Measurements from ENCODE around the gene WNT6. TPM values are rescaled to one million over a fixed set of nuclear protein-coding genes. Genes with fewer than 3 reads are reported as not detected.
A peak's percentile ranks its signal among the peaks of the same experiment; 100 is the strongest.

Gene WNT6
- total RNA-seq, 2 donors from 2014 or later: 0.25 to 0.37 TPM

DNA sequence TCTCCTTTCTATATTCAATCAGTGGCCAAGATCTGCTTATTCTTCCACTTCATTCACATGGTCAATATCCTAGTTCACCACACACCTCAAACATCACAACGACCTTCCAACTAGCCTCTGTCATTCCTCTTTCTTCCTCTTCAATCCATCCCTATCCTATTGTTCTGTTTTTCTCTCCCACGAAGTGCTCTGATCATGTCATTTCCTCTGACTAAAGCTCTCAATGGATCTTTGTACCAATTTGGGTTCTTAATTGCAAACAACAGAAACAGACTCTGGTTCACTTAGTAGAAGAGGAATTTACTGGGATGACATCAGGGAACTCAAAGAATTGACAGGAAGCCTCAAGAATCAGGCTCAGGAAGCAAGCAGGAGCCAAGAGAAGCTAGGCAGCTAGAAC, 44.6 kb downstream of the WNT6 start:
- Histone ChIP-seq H3K4me3 (no peak overlapping the region), H3K27ac (no peak overlapping the region), H3K9ac (ENCODE audit: low read depth in 2 of 2, low read length in 2 of 2) (no peak overlapping the region), H3K27me3 (peaks cover 3% of the 10 kb centered on the region), H3K4me1 (no peaks in the 10 kb centered on the region), H3K36me3 (no peaks in the 10 kb centered on the region), H3K9me3 (no peaks in the 10 kb centered on the region)
- no peak for TF ChIP-seq CTCF (IDR thresholded peaks at IDR 0.05)
- intact Hi-C loops (cut with DNase I): no loop called here
- DNase-seq: no peak

DNA sequence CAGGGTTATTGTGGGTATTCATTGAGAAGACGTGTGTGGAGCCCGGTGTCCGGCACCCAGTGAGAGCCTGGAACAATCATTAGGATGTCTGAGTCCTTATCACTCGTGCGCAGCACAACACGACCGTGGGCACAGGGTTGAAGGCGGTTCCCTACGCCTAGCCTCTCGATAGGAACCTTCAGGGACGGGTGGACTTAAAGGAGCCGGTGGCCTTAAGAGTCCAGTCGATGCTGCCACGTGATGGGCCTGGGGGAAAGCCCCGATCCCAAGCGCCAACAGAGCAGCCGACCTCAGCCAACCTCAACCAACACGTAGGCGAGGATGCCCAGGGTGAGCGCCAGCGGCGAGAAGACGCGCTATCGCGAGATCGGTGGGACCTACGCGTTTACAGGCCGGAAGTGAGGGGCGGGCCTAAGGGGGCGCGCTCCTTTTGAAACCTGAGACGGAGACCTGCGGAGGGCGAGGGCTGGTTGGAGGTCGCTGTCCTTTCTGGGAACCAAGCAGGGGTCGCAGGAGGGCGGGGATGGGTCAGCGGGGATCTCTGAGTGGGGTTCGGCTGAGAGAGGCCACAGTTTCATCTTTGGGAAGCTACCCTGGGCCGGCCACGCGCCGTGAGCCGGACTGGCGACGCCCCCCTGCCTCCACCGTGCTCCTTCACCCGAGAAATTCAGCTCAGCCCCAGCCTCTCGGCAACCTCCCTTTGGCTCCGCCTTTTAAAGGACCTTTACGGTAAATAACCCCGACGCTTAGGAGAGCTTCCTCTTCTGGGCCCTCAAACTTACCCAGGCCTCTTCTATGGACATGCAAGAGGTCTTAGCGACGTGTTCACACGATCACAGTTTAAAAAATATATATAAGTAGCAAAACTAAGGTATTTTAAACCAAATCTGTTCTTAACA, 49.4 kb downstream of the WNT6 start:
- DNase-seq: peak; percentile 94
- H3K27ac ChIP-seq: no peak overlapping the region
- peak overlapping the region; percentile 44 to 62 for H3K9ac ChIP-seq (ENCODE audit: low read depth in 2 of 2, low read length in 2 of 2)
- H3K4me3 ChIP-seq: peak overlapping the region; percentile 44
- no peaks in the 10 kb centered on the region for H3K9me3 ChIP-seq
- no peak for TF ChIP-seq CTCF (IDR thresholded peaks at IDR 0.05)
- intact Hi-C loops (cut with DNase I): no loop called here
- no peaks in the 10 kb centered on the region for H3K4me1 ChIP-seq
- H3K36me3 ChIP-seq: no peaks in the 10 kb centered on the region
- H3K27me3 ChIP-seq: no peaks in the 10 kb centered on the region

GRCh38 chr2:218910741-218911140, 51.1 kb downstream of the WNT6 start:
- H3K4me1 ChIP-seq: no peaks in the 10 kb centered on the region
- H3K9ac ChIP-seq (ENCODE audit: low read depth in 2 of 2, low read length in 2 of 2): no peak overlapping the region
- no peaks in the 10 kb centered on the region for H3K9me3 ChIP-seq
- H3K4me3 ChIP-seq: no peak overlapping the region
- H3K36me3 ChIP-seq: no peaks in the 10 kb centered on the region
- H3K27ac ChIP-seq: no peak overlapping the region
- TF ChIP-seq CTCF (IDR thresholded peaks at IDR 0.05): no peak
- DNase-seq: no peak
- intact Hi-C loops (cut with DNase I): no loop called here
- no peaks in the 10 kb centered on the region for H3K27me3 ChIP-seq

DNA sequence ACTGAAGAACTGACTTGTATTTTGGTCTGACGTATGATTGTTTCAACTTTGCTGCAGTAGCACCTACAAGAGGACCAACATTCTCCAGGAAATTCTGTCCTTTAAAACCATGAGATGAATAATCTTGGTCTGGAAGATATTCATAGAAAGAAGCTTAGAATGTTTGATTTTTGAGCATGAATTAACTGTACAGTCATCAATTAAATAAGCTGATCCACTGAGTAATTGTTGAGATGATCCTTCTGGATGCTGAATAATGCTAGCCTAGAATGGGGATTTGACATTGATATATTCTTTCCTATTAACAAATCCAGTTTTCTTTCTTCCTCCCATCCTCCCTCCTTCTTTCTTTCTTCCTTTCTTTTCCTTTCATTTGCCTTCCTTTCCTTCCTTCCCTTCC, 60.9 kb downstream of the WNT6 start:
- no peak for DNase-seq
- no peak overlapping the region for H3K4me3 ChIP-seq
- H3K9ac ChIP-seq (ENCODE audit: low read depth in 2 of 2, low read length in 2 of 2): no peak overlapping the region
- H3K27me3 ChIP-seq: no peaks in the 10 kb centered on the region
- H3K36me3 ChIP-seq: no peaks in the 10 kb centered on the region
- H3K27ac ChIP-seq: no peak overlapping the region
- intact Hi-C loops (cut with DNase I): no loop called here
- no peak for TF ChIP-seq CTCF (IDR thresholded peaks at IDR 0.05)
- H3K9me3 ChIP-seq: no peaks in the 10 kb centered on the region
- H3K4me1 ChIP-seq: no peaks in the 10 kb centered on the region

Small RNA genes lying within 50 kb of the gene (microRNA-seq; reads per million reads assigned to microRNA genes)
- not detected for gene MIR9500

Other genes starting within 250 kb of the WNT6 start
- 10 to 100 TPM; 14.8 to 25.3 TPM for gene ZNF142, start 200.2 kb upstream of the WNT6 start, total RNA-seq
- gene BCS1L, start 200.1 kb upstream of the WNT6 start, total RNA-seq: 10 to 100 TPM; 21.7 to 63.7 TPM
- gene RNF25, start 187.8 kb upstream of the WNT6 start, total RNA-seq: 10 to 100 TPM; 12.6 to 20.7 TPM
- gene STK36, start 187.7 kb upstream of the WNT6 start, total RNA-seq: 10 to 100 TPM; 17.8 to 36.7 TPM
- gene TTLL4, start 149.0 kb upstream of the WNT6 start, total RNA-seq: 10 to 100 TPM; 27.5 to 36.7 TPM
- gene CYP27A1, start 77.7 kb upstream of the WNT6 start, total RNA-seq: 10 to 100 TPM; 21.7 to 54.0 TPM
- gene PRKAG3, start 28.0 kb upstream of the WNT6 start, total RNA-seq: not detected
- gene WNT10A, start 21.0 kb downstream of the WNT6 start, total RNA-seq: under 1 TPM; 0.44 to 0.61 TPM
- under 1 TPM; 0.30 to 0.56 TPM for gene CDK5R2, start 99.9 kb downstream of the WNT6 start, total RNA-seq
- gene FEV, start 125.4 kb downstream of the WNT6 start, total RNA-seq: 1 to 10 TPM; 2.9 to 6.5 TPM
- 1 to 10 TPM; 3.4 to 5.5 TPM for gene CRYBA2, start 133.6 kb downstream of the WNT6 start, total RNA-seq
- gene CFAP65, start 181.7 kb downstream of the WNT6 start, total RNA-seq: 1 to 10 TPM in 1 of 2 donors, under 1 TPM in 1; 0.05 to 1.6 TPM
- 100 to 1,000 TPM in 1 of 2 donors, 10 to 100 TPM in 1; 82.2 to 103 TPM for gene IHH, start 201.1 kb downstream of the WNT6 start, total RNA-seq